K562 (cell line): ENCODE measurements around the gene FRMD1. TPM values are rescaled to one million over a fixed set of nuclear protein-coding genes. Genes with fewer than 3 reads are reported as not detected.

Experiments
- CBX1 ChIP-seq: sonication (generic); IDR thresholded peaks from 2 replicates; pipeline ENCODE4 v1.6.1; 2016; ENCODE audit warnings: antibody characterized with exemption, low read depth, mild to moderate bottlenecking
- CBX3 ChIP-seq, 2 experiments: IDR thresholded peaks; 1 replicate in 1 of 2; 2 replicates in 1 of 2; pipeline ENCODE4 v1.6.1; 2012; ENCODE audit warnings: inconsistent platforms in 2 of 2, low read length in 2 of 2, borderline replicate concordance in 1 of 2, control low read depth in 1 of 2
- HCFC1 ChIP-seq: IDR thresholded peaks from 2 replicates; pipeline ENCODE4 v1.6.1; 2012; ENCODE audit warnings: low read depth, low read length, improper control_type of control experiment
- MGA ChIP-seq: fragments of 450-650 bp; IDR thresholded peaks from 2 replicates; pipeline ENCODE4 v1.6.1; 2016; ENCODE audit warnings: mild to moderate bottlenecking, moderate library complexity
- NFE2 ChIP-seq: IDR thresholded peaks from 2 replicates; pipeline ENCODE4 v1.6.1; 2014; ENCODE audit warnings: antibody characterized with exemption, low read depth
- ZNF143 ChIP-seq: sonication (generic); formaldehyde crosslinking; IDR thresholded peaks from 2 replicates; pipeline ENCODE4 v1.9.0; 2022; ENCODE audit warnings: mild to moderate bottlenecking, missing genetic modification reagents
- polyA plus RNA-seq, 8 experiments: library from polyadenylated mRNA; depleted of rRNA in 4 of 8; stranded (reverse) in 5 of 8; unstranded in 3 of 8; fragments of >200 nt; fragmentation: Nextera tagmentation in 2 of 8; fragmentation: Illumina TruSeq in 1 of 8; extraction: Ambion mirVana in 2 of 8; extraction: Trizol in 1 of 8; gene quantifications; 2 replicates each; pipeline versions ENCODE4 v1.2.1 to v1.2.3, GENCODE V29; 2011 to 2014; ENCODE audit warnings: inconsistent platforms in 1 of 8, missing spikeins in 1 of 8
- total RNA-seq, 7 experiments: library from RNA; depleted of rRNA in 6 of 7; stranded (reverse); fragments of >200 nt in 6 of 7; fragmentation: Illumina TruSeq in 2 of 7; extraction: Trizol in 2 of 7; gene quantifications; 2 replicates each; pipeline versions ENCODE4 v1.2.1 to v1.2.3, GENCODE V29; 2011 to 2021; ENCODE audit warnings: low replicate concordance in 1 of 7
- TF ChIP-seq, protein P1 (sequence below), 2 experiments: fragments of 450-650 bp in 1 of 2; sonication (generic) in 1 of 2; formaldehyde crosslinking in 1 of 2; IDR thresholded peaks; 2 replicates each; pipeline versions ENCODE4 v1.7.1 to v1.9.0; 2016 to 2022; ENCODE audit warnings: inconsistent platforms in 1 of 2, mild to moderate bottlenecking in 1 of 2, missing genetic modification reagents in 1 of 2

The FRMD1 gene
- total and polyA plus RNA-seq, 9 of the 15 experiments (the other 6 are each of a cell fraction or from before 2014, with no cell fraction given) = 0.01 to 0.04 (median 0.01) TPM; not detected in 6

DNA sequence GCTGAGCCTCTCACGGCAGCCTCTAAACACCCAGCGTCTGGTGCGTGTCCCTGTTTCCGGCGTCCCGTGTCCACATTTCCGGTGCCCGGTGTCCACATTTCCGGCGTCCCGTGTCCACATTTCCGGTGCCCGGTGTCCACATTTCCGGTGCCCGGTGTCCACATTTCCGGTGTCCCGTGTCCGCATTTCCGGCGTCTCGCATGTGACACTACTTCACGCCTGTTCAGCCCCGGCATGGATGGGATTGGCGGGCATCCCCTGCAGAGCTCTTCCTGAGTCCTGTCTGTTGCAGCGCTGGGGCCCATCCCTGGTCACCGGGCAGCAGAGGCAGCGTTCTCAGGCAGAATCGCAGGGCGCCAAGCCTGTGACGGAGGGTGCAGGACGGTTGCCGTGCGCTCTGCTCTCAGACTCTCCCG, 3.2 kb downstream of the FRMD1 start (continued):
- TF ChIP-seq ZNF143 (CRISPR knock-in tag) (no peak), CBX3 (IDR thresholded peaks at IDR 0.05; ENCODE audit: borderline replicate concordance in 1 of 2, low read length in 2 of 2) (peak in 1 of 2 experiments; percentile 16; a peak in 1 of 3 replicates), HCFC1 (0 out of 2 replicates have a peak, but pooled peaks have one; percentile 12), NFE2 (no peak), CBX1 (peak; percentile 57; the same call in 1 of the 2 replicates), MGA (peak; percentile 56)
- TF ChIP-seq, protein P1, sequence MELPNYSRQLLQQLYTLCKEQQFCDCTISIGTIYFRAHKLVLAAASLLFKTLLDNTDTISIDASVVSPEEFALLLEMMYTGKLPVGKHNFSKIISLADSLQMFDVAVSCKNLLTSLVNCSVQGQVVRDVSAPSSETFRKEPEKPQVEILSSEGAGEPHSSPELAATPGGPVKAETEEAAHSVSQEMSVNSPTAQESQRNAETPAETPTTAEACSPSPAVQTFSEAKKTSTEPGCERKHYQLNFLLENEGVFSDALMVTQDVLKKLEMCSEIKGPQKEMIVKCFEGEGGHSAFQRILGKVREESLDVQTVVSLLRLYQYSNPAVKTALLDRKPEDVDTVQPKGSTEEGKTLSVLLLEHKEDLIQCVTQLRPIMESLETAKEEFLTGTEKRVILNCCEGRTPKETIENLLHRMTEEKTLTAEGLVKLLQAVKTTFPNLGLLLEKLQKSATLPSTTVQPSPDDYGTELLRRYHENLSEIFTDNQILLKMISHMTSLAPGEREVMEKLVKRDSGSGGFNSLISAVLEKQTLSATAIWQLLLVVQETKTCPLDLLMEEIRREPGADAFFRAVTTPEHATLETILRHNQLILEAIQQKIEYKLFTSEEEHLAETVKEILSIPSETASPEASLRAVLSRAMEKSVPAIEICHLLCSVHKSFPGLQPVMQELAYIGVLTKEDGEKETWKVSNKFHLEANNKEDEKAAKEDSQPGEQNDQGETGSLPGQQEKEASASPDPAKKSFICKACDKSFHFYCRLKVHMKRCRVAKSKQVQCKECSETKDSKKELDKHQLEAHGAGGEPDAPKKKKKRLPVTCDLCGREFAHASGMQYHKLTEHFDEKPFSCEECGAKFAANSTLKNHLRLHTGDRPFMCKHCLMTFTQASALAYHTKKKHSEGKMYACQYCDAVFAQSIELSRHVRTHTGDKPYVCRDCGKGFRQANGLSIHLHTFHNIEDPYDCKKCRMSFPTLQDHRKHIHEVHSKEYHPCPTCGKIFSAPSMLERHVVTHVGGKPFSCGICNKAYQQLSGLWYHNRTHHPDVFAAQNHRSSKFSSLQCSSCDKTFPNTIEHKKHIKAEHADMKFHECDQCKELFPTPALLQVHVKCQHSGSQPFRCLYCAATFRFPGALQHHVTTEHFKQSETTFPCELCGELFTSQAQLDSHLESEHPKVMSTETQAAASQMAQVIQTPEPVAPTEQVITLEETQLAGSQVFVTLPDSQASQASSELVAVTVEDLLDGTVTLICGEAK (IDR thresholded peaks at IDR 0.05) = peak; percentile 92
- TF ChIP-seq, protein P1 (CRISPR knock-in tag; IDR thresholded peaks at IDR 0.05) = no peak
